HG02678 (cell line): Measurements from ENCODE around the gene AIPL1.

Experiments
- ATAC-seq: cut with Tn5 transposase; IDR thresholded peaks from one replicate; pipeline ENCODE4 v1.9.1; 2021; ENCODE audit warnings: mild to moderate bottlenecking, moderate library complexity; ENCODE audit not compliant: unreplicated experiment

The AIPL1 gene

GRCh38 chr17:6467567-6467966 is 32.6 kb upstream of the AIPL1 start:
- no peak for ATAC-seq

GRCh38 chr17:6465206-6466003 is 30.5 kb upstream of the AIPL1 start:
- ATAC-seq = no peak

GRCh38 chr17:6464446-6465041 is 29.6 kb upstream of the AIPL1 start:
- ATAC-seq = no peak

GRCh38 chr17:6463616-6464445 is 28.9 kb upstream of the AIPL1 start:
- no peak for ATAC-seq

- ATAC-seq = no peak
These were observed 27.8 kb upstream of the AIPL1 start for GRCh38 chr17:6462692-6463091.

- no peak for ATAC-seq
These were observed 27.0 kb upstream of the AIPL1 start for GRCh38 chr17:6461792-6462524.

GRCh38 chr17:6461246-6461645 is 26.3 kb upstream of the AIPL1 start:
- no peak for ATAC-seq

- ATAC-seq = no peak
These were observed 25.7 kb upstream of the AIPL1 start for GRCh38 chr17:6460531-6461161.

- no peak for ATAC-seq
These were observed 23.6 kb upstream of the AIPL1 start for GRCh38 chr17:6458460-6458950.

GRCh38 chr17:6457688-6458459 is 23.0 kb upstream of the AIPL1 start:
- no peak for ATAC-seq

- ATAC-seq = no peak
These were observed 22.2 kb upstream of the AIPL1 start for GRCh38 chr17:6456914-6457687.

- ATAC-seq = no peak
These were observed 21.4 kb upstream of the AIPL1 start for GRCh38 chr17:6456321-6456720.

GRCh38 chr17:6455321-6455705 is 20.4 kb upstream of the AIPL1 start:
- ATAC-seq = no peak

- no peak for ATAC-seq
These were observed 19.8 kb upstream of the AIPL1 start for GRCh38 chr17:6454495-6455320.

GRCh38 chr17:6453279-6454024 is 18.5 kb upstream of the AIPL1 start:
- ATAC-seq = no peak

GRCh38 chr17:6452471-6453266 is 17.7 kb upstream of the AIPL1 start:
- no peak for ATAC-seq
